ENCODE data around the gene UBE2E1.

UBE2E1 gene

GRCh38 chr3:23938688-23939087, 132.9 kb downstream of the UBE2E1 start:
- no peak overlapping the region for H3K4me3 ChIP-seq (ENCODE audit: insufficient read depth, low read depth, low read length, poor library complexity, severe bottlenecking)
- H3K27ac ChIP-seq (ENCODE audit: insufficient read depth, low read length, poor library complexity, severe bottlenecking), result no peak overlapping the region
- H3K36me3 ChIP-seq (ENCODE audit: control insufficient read depth, insufficient read depth, low read length), result no peaks in the 10 kb centered on the region
- no peak for DNase-seq
- H3K9me3 ChIP-seq (ENCODE audit: control insufficient read depth, low read length), result no peaks in the 10 kb centered on the region
- H3K4me1 ChIP-seq (ENCODE audit: control insufficient read depth, insufficient read depth, low read length, poor library complexity, severe bottlenecking), result no peaks in the 10 kb centered on the region
- no peaks in the 10 kb centered on the region for H3K27me3 ChIP-seq (replicated peaks; ENCODE audit: control insufficient read depth, insufficient read depth, low read length, poor library complexity, severe bottlenecking)

- no peak for DNase-seq
- no peaks in the 10 kb centered on the region for H3K27me3 ChIP-seq (replicated peaks; ENCODE audit: control insufficient read depth, insufficient read depth, low read length, poor library complexity, severe bottlenecking)
- no peak overlapping the region for H3K4me3 ChIP-seq (ENCODE audit: insufficient read depth, low read depth, low read length, poor library complexity, severe bottlenecking)
- H3K36me3 ChIP-seq (ENCODE audit: control insufficient read depth, insufficient read depth, low read length), result no peaks in the 10 kb centered on the region
- H3K27ac ChIP-seq (ENCODE audit: insufficient read depth, low read length, poor library complexity, severe bottlenecking), result no peak overlapping the region
- H3K9me3 ChIP-seq (ENCODE audit: control insufficient read depth, low read length), result no peaks in the 10 kb centered on the region
- H3K4me1 ChIP-seq (ENCODE audit: control insufficient read depth, insufficient read depth, low read length, poor library complexity, severe bottlenecking), result peaks cover 5% of the 10 kb centered on the region
These were observed 135.0 kb downstream of the UBE2E1 start for GRCh38 chr3:23940775-23941174.

Measured in effector memory CD4-positive, alpha-beta T cell (primary cell).